Right ventricle myocardium superior (tissue), 1 donor: ENCODE data around the gene ZNF282. TPM values are rescaled to one million over a fixed set of nuclear protein-coding genes. Genes with fewer than 3 reads are reported as not detected.
"Not testable (repeated sequence)": the region's sequence is repeated elsewhere in the genome, so short reads cannot be mapped to it uniquely, and the experiment has no call there.

ENCODE experiments used
- ATAC-seq: fragments of 200-7000 bp; cut with Tn5 transposase; one replicate; pipeline ENCODE4 v1.9.1; 2020; ENCODE audit warnings: mild to moderate bottlenecking; ENCODE audit not compliant: poor library complexity
- DNase-seq: peaks from one replicate; pipeline ENCODE4 v3.0.0-alpha.2; 2020
- intact Hi-C: fragments of 100-400 bp; cut with DNase I; formaldehyde crosslinking; loops from one replicate; pipeline ENCODE4 v1.11.2; 2022
- total RNA-seq: library from RNA; stranded (reverse); fragmentation: NEBNext Ultra II Directional; extraction: Animal tissue kit (Norgen Biotek cat#: 25700); gene quantifications from one replicate; pipeline ENCODE4 v1.2.1, GENCODE V29; 2021
- donor health status: DM: no; HTN: yes; CAD: no; lungs with severe emphysema.

Gene ZNF282
- total RNA-seq, 1 donor from 2014 or later: 11.1 TPM

GRCh38 chr7:149245244-149245643 lies 49.9 kb downstream of the ZNF282 start:
- ATAC-seq (no peak), DNase-seq (no peak)
- intact Hi-C loops: no loop called here

DNA sequence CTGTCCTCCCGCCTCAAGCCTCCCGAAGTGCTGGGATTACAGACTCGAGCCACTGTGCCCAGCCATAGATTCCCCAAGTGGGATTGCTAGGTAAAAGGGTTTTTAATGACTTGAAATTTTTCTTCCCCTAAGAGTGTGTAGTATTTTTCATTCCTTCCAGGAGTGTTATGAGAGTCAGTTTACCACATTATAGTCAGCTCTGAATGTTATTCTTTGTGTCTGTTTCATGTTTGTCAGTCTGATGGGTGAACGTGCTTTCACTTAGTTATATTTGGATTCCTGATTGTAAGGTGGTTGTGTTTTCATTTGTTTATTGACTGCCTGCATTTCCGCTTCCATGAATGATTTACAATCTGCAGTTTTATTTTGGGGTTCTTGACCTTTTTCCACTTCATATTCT lies 50.4 kb downstream of the ZNF282 start:
- intact Hi-C loops: no loop called here
- no peak for DNase-seq
- ATAC-seq: no peak

DNA sequence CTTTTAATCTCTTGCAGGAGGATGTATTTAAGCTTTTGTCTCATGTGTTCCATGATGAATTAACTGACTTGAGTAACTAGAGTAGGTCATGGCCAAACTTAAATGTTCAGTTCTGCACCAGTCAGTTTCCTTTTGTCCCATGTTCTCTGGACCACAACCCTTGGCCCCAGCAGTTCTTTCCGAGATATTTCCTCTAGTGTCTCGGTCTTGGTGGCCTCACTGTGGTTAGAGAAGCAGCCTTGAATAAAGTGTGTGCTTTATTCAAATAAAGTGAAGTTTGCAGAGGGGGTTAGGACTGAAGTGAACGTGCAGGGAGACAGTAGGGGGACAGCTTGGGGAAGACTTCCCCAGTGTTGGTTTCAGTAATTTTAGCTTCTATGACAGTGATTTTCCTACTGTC lies 53.4 kb downstream of the ZNF282 start:
- DNase-seq (no peak), ATAC-seq (no peak)
- intact Hi-C loops: no loop called here

DNA sequence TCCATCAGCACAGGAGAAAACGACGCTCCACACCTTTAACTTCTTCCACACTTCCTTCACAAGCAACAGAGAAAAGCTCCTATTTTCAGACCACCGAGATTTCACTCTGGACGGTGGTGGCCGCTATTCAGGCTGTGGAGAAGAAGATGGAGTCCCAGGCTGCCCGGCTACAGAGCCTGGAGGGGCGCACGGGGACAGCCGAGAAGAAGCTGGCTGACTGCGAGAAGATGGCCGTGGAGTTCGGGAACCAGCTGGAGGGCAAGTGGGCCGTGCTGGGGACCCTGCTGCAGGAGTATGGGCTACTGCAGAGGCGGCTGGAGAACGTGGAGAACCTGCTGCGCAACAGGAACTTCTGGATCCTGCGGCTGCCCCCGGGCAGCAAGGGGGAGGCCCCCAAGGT lies 54.8 kb downstream of the ZNF282 start:
- ATAC-seq, intact Hi-C loops, DNase-seq: not testable (repeated sequence)

GRCh38 chr7:149251518-149251917 lies 56.2 kb downstream of the ZNF282 start:
- DNase-seq, intact Hi-C loops, ATAC-seq: not testable (repeated sequence)

DNA sequence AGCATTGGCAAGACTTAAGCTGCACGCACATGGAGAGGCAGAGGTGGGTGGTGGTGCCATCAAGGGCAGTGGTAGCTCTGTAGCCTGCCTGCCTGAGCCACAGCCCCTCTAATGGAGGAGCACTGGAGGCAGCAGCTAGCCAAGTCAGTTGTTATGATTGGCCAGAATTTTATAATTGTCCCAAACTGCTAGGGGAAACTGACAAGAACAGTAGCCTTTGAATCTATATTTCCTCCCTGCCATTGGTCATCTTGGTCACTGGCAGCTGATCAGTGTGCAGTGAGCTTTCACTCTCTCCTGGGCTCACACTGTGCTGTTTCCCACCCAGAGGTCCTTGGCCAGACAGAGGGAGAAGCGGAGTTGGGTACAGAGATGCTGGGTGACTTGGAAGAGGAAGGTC lies 57.0 kb downstream of the ZNF282 start:
- intact Hi-C loops: no loop called here
- no peak for ATAC-seq
- DNase-seq: no peak

DNA sequence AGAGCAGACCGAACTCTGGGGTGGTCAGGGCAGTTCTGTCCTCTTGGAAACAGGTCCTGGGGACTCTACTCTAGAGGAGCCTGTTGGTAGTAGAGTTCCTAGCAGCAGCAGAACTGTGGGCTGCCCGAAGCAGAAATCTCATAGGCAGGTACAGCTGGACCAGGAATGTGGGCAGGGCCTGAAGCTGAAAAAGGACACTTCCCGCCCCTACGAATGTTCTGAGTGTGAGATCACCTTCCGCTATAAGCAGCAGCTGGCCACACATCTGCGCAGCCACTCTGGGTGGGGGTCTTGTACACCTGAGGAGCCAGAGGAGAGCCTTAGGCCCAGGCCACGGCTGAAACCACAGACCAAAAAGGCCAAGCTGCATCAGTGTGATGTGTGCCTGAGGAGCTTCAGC lies 58.3 kb downstream of the ZNF282 start:
- ATAC-seq (no peak), DNase-seq (no peak)
- intact Hi-C loops: no loop called here

DNA sequence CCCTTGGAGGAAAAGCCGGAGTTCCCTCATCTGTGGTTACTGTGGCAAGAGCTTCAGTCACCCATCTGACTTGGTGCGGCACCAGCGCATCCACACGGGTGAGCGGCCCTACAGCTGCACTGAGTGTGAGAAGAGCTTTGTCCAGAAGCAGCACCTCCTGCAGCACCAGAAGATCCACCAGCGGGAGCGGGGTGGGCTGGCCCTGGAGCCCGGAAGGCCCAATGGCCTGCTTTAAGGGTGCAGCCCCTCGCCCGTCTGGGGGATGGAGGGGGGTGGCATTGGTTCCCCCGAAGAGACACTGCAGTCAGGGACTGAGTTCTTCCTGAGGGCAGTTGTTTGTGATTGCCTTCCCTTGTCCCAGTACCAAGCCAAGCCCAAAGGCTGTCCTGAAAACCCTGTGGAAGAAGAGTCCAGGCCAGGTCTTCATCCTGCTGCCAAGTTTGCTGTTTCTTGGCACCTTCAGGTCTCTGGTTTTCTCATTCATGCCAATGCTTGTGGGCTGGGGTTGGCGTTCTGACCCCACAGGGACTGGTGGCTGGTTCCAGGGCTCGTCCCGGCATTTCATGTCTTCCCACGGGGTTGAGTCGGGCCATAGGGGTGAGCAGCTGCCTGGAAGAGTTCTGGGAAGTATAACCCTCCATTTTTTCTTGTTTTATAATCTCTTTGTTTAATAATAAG lies 59.0 kb downstream of the ZNF282 start:
- DNase-seq: no peak
- intact Hi-C loops: no loop called here

GRCh38 chr7:149255174-149255573 lies 59.8 kb downstream of the ZNF282 start:
- intact Hi-C loops: no loop called here
- no peak for DNase-seq
- ATAC-seq: no peak

More for the DNA sequence above, 59.0 kb downstream of the ZNF282 start:
- ATAC-seq: no peak

DNA sequence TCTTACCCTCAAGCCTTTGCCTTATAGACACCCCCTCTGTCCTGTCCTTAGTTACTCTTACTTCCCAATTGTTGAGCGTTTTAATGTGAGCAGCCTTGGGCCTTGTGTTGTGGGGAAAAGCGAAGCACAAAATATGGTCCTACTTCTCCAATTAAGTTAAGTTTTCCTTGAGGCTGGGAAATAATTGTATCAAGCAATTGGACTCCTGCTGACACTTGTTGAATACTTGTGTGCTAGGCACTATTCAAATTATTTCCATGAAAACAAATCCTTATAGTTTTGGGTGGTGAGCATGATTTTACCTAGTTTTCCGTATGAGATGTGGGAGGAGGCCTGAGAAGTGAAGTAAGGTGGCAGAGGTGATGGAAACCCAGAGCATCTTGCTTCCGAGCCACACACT lies 61.2 kb downstream of the ZNF282 start:
- ATAC-seq (no peak), DNase-seq (no peak)
- intact Hi-C loops: no loop called here

DNA sequence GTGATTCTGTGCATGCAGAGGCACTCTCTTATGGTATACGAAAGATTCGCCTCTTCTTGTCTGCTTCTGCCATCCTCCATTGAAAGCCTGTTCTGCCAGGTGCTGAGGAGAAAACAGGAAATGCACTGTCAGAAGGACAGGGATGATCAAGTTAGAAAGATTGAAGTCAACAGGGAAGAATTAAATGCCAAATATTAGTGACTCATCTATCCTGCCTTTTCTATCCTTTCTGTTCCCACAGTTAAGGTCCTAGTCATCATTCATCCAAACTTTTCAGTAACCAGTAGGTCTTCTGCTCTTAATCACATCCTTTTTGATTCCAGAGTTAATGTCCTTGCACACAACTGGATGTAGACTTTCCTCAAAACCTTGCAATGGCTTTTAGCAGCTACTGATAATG lies 61.8 kb downstream of the ZNF282 start:
- ATAC-seq (no peak), DNase-seq (no peak)
- intact Hi-C loops: no loop called here

DNA sequence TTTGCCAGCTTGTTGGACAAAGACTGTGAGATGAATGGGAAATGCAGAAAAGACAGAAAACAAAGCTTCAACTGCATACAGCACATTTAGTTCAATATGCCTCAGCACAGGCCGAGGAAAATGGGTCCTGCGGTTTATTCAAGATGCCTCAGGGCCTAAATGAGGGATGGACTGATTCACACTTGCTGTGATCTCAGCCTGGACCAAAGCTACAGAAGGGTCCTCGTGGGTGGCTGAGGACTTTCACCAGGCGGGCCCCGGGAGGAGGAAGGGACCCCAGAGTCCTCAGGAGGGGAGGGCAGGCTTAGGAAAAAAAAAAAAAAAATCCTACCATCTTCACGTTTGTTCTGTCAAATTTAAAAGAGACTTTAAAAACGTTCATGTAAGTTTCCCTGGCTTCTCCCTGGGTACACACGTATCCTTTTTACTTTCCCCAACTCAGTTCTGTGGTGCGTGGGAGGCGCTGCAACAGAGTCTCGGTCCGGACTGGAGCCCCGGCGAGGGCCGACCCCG lies 66.0 kb downstream of the ZNF282 start:
- ATAC-seq (peak; percentile 3), DNase-seq (no peak)
- intact Hi-C loops: no loop called here

- intact Hi-C loops: no loop called here
- ATAC-seq: peak; percentile 98
- peak; percentile 94 for DNase-seq
Observed at GRCh38 chr7:149261829-149262617, 66.7 kb downstream of the ZNF282 start, which contains the start of gene ZNF783. ZNF783 (plus strand) TSS chr7:149262196; CDS start chr7:149262334, 138 bp downstream.

DNA sequence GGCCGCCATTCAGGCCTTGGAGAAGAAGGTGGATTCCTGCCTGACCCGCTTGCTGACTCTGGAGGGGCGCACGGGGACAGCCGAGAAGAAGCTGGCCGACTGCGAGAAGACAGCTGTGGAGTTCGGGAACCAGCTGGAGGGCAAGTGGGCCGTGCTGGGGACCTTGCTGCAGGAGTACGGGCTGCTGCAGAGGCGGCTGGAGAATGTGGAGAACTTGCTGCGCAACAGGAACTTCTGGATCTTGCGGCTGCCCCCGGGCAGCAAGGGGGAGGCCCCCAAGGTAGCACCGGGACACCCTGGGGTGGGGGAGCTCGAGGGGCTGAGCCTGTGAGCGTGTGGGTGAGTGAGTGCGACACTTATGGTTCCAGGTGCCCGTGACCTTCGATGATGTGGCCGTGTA lies 71.1 kb downstream of the ZNF282 start:
- no peak for ATAC-seq
- intact Hi-C loops: no loop called here
- no peak for DNase-seq

DNA sequence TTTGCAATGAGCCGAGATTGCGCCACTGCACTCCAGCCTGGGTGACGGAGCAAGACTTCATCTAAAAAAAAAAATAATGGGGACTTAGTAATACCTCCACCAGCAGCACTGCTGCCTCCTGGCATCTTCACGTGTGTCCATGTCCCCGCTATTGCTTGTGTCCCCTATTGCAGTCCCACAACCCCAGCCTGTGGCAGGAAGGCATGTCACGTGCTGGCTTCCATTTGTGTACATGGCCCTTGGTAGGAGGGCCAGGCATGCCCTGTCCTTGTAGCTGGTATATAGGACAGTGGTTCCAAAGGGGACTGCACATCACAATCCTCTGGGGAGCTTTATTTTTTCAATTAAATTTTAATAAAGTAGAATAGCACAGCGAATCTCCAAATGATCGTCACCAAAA lies 72.4 kb downstream of the ZNF282 start:
- ATAC-seq: no peak
- no peak for DNase-seq
- intact Hi-C loops: no loop called here

- DNase-seq, intact Hi-C loops, ATAC-seq: not testable (repeated sequence)
Observed at GRCh38 chr7:149274424-149274823, 79.1 kb downstream of the ZNF282 start.
